Gastrocnemius medialis (tissue), 4 donors: ENCODE results near the gene NSUN2. TPM values are rescaled to one million over a fixed set of nuclear protein-coding genes. Genes with fewer than 3 reads are reported as not detected.

Experiments
- ATAC-seq, 2 donors: fragments of 150-250 bp; one replicate each; pipeline ENCODE4 v1.9.1; 2016
- DNase-seq, 2 donors: peaks; one replicate each; pipeline ENCODE4 v3.0.0-alpha.2; 2019
- H3K27ac ChIP-seq, 4 donors: fragments of 200-600 bp; sonication (generic); 1 replicate in 1 of 4; 2 replicates in 3 of 4; pipeline ENCODE4 v1.5.1; 2016 to 2018; ENCODE audit warnings: mild to moderate bottlenecking in 2 of 4, moderate library complexity in 1 of 4
- H3K27me3 ChIP-seq, 3 donors: fragments of 200-600 bp; sonication (generic) in 2 of 3; 1 replicate in 1 of 3; 2 replicates in 2 of 3; pipeline versions ENCODE4 v1.5.1 to v1.6.0; 2016 to 2019; ENCODE audit warnings: mild to moderate bottlenecking in 1 of 3, moderate library complexity in 1 of 3
- H3K36me3 ChIP-seq, 2 donors: fragments of 200-600 bp; sonication (generic) in 1 of 2; one replicate each; pipeline ENCODE4 v1.5.1; 2017 to 2018
- H3K4me1 ChIP-seq, 2 donors: fragments of 200-600 bp; sonication (generic) in 1 of 2; one replicate each; pipeline ENCODE4 v1.5.1; 2016 to 2017; ENCODE audit warnings: mild to moderate bottlenecking in 2 of 2
- H3K4me3 ChIP-seq, 4 donors: fragments of 200-600 bp; sonication (generic) in 3 of 4; 1 replicate in 1 of 4; 2 replicates in 3 of 4; pipeline ENCODE4 v1.5.1; 2016 to 2019; ENCODE audit warnings: mild to moderate bottlenecking in 2 of 4
- H3K9me3 ChIP-seq, 3 donors: fragments of 200-600 bp; sonication (generic) in 2 of 3; 1 replicate in 1 of 3; 2 replicates in 2 of 3; pipeline ENCODE4 v1.5.1; 2016 to 2019
- CTCF ChIP-seq, 5 experiments: fragments of 450-650 bp in 3 of 5; fragments of 200-600 bp in 2 of 5; sonication (generic) in 2 of 5; IDR thresholded peaks in 4 of 5; conservative IDR thresholded peaks in 1 of 5; 1 replicate in 4 of 5; 2 replicates in 1 of 5; pipeline ENCODE4 v1.5.1; 2016 to 2019; ENCODE audit warnings: antibody characterized with exemption in 5 of 5, mild to moderate bottlenecking in 3 of 5, moderate library complexity in 3 of 5
- POLR2A ChIP-seq, 2 donors: fragments of 450-650 bp; IDR thresholded peaks; one replicate each; pipeline ENCODE4 v1.6.1; 2017; ENCODE audit warnings: antibody characterized with exemption in 2 of 2, mild to moderate bottlenecking in 2 of 2, moderate library complexity in 2 of 2
- in situ Hi-C, 4 donors: fragments of 200-750 bp; cut with MboI; loops; one replicate each; pipeline versions ENCODE4 v1.15.0 to v1.8.0; 2017; ENCODE audit warnings: low sequenced_read_pairs in 4 of 4
- intact Hi-C: fragments of 100-400 bp; cut with DNase I; formaldehyde crosslinking; loops from one replicate; pipeline ENCODE4 v1.15.1; 2023; ENCODE audit warnings: low total_unique reads
- total RNA-seq, 4 donors: library from RNA; depleted of rRNA; stranded (reverse); fragments of >200 nt; gene quantifications; one replicate each; pipeline versions ENCODE4 v1.1.0 to v1.2.3, GENCODE V29; 2016

Gene NSUN2
- total RNA-seq, 4 donors from 2014 or later, result 29.4 to 45.9 (median 38.0) TPM

- intact Hi-C loops, result no loop called here
- ATAC-seq (no peak), DNase-seq (no peak)
- Histone ChIP-seq H3K36me3 (peaks cover 0 to 95% of the 10 kb centered on the region in 2 donors), H3K9me3 (no peaks in the 10 kb centered on the region), H3K4me1 (peaks cover 0 to 14% of the 10 kb centered on the region in 2 donors), H3K27ac (no peak overlapping the region), H3K4me3 (no peak overlapping the region), H3K27me3 (no peaks in the 10 kb centered on the region)
- TF ChIP-seq CTCF (IDR thresholded peaks at IDR 0.05 in 4 of 5, conservative IDR thresholded peaks at IDR 0.05 in 1 of 5), result no peak
- no peak for TF ChIP-seq POLR2A (IDR thresholded peaks at IDR 0.05)
- in situ Hi-C loops, result no loop called here
These were observed 29.2 kb downstream of the NSUN2 start for GRCh38 chr5:6603643-6604042.

- TF ChIP-seq CTCF (IDR thresholded peaks at IDR 0.05 in 4 of 5, conservative IDR thresholded peaks at IDR 0.05 in 1 of 5), result no peak
- ATAC-seq (no peak), DNase-seq (no peak)
- no peak overlapping the region for H3K4me3 ChIP-seq
- peaks cover 0 to 87% of the 10 kb centered on the region in 2 donors for H3K36me3 ChIP-seq
- no peaks in the 10 kb centered on the region for H3K9me3 ChIP-seq
- intact Hi-C loops, result no loop called here
- no peak overlapping the region for H3K27ac ChIP-seq
- H3K4me1 ChIP-seq, result peaks cover 0 to 15% of the 10 kb centered on the region in 2 donors
- in situ Hi-C loops, result no loop called here
- no peaks in the 10 kb centered on the region for H3K27me3 ChIP-seq
These were observed 30.4 kb downstream of the NSUN2 start for GRCh38 chr5:6602441-6602840.

GRCh38 chr5:6601816-6602215, 31.0 kb downstream of the NSUN2 start:
- TF ChIP-seq CTCF (IDR thresholded peaks at IDR 0.05 in 4 of 5, conservative IDR thresholded peaks at IDR 0.05 in 1 of 5), result no peak
- Histone ChIP-seq H3K27me3 (no peaks in the 10 kb centered on the region), H3K36me3 (peaks cover 0 to 87% of the 10 kb centered on the region in 2 donors), H3K4me1 (peaks cover 0 to 10% of the 10 kb centered on the region in 2 donors), H3K9me3 (no peaks in the 10 kb centered on the region), H3K4me3 (no peak overlapping the region), H3K27ac (no peak overlapping the region)
- in situ Hi-C loops, result no loop called here
- ATAC-seq (no peak), DNase-seq (no peak)
- intact Hi-C loops, result no loop called here

- Histone ChIP-seq H3K27me3 (no peaks in the 10 kb centered on the region), H3K36me3 (peaks cover 0 to 87% of the 10 kb centered on the region in 2 donors), H3K9me3 (no peaks in the 10 kb centered on the region), H3K4me3 (no peak overlapping the region), H3K27ac (no peak overlapping the region), H3K4me1 (peaks cover 0 to 10% of the 10 kb centered on the region in 2 donors)
- DNase-seq (no peak), ATAC-seq (no peak)
- no peak for TF ChIP-seq CTCF (IDR thresholded peaks at IDR 0.05 in 4 of 5, conservative IDR thresholded peaks at IDR 0.05 in 1 of 5)
- no peak for TF ChIP-seq POLR2A (IDR thresholded peaks at IDR 0.05)
- in situ Hi-C loops (no loop called here), intact Hi-C loops (no loop called here)
These were observed 31.6 kb downstream of the NSUN2 start for GRCh38 chr5:6601271-6601670.

GRCh38 chr5:6599739-6600138, 33.1 kb downstream of the NSUN2 start:
- Histone ChIP-seq H3K4me1 (peaks cover 0 to 10% of the 10 kb centered on the region in 2 donors), H3K9me3 (no peaks in the 10 kb centered on the region), H3K27ac (no peak overlapping the region), H3K4me3 (no peak overlapping the region), H3K27me3 (no peaks in the 10 kb centered on the region), H3K36me3 (peaks cover 0 to 78% of the 10 kb centered on the region in 2 donors)
- DNase-seq, result no peak
- TF ChIP-seq POLR2A (IDR thresholded peaks at IDR 0.05), result no peak
- no peak for TF ChIP-seq CTCF (IDR thresholded peaks at IDR 0.05 in 4 of 5, conservative IDR thresholded peaks at IDR 0.05 in 1 of 5)
- intact Hi-C loops, result no loop called here
- in situ Hi-C loops, result loop anchor here in 3 of 4 donors (25.0 kb wide), 2 partner anchors 712 to 1112 kb away; no protein-coding TSS in a partner anchor
- ATAC-seq, result no peak
